GM19035 (cell line): ENCODE results near the gene TIMP1.
"Not testable (repeated sequence)": the region's sequence is repeated elsewhere in the genome, so short reads cannot be mapped to it uniquely, and the experiment has no call there.

Experiments
- ATAC-seq: cut with Tn5 transposase; IDR thresholded peaks from one replicate; pipeline ENCODE4 v1.9.1; 2021; ENCODE audit not compliant: unreplicated experiment

The TIMP1 gene

DNA sequence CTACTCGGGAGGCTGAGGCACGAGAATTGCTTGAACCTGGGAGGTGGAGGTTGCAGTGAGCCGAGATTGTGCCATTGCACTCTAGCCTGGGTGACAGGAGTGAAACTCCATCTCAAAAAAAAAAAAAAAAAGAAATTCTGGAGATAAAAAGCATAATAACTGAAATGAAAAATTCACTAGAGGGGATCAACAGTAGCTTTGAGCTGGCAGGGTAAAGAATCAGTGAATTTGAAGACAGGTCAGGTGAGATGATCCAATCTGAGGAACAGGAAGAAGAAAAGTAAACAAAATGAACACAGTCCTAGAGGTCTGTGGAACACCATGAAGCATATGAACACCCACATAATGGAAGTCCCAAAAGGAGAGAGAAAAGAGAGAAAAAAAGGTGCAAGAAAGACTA, 15.0 kb downstream of the TIMP1 start:
- ATAC-seq, result no peak

DNA sequence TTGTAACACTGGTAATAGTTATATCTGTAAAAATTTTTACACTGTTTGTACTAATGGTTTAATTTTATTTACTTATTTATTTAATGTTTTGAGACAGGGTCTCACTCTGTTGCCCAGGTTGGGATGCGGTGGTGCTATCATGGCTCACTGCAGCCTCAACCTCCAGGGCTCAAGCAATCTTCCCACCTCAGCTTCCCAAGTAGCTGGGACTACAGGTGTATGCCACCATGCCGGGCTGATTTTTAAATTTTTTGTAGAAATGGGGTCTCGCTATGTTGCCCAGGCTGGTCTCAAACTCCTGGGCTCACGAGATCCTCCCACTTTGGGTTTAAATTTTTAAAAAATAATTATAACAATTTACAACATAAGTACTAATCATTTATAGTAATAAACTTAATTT, 20.9 kb downstream of the TIMP1 start:
- ATAC-seq, result not testable (repeated sequence)

DNA sequence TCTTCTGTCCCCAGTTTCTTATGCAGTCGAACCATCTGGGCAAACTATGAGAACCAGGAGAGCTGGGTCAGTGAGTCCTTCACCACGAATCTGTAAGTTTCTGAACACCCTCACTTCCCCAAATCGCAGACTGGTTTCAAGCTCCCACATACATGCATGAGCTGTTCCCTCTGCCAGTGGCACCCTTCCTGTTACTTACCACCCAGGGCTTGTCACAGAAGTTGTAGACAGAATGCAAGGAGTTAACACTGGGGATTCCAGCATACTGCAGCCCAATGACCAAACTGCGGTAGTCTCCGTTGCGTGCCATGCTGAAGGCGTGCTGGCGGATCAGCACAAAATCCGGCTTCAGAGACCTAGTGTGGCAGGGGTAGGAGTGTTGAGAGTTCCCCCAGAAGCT, 22.8 kb downstream of the TIMP1 start:
- no peak for ATAC-seq

DNA sequence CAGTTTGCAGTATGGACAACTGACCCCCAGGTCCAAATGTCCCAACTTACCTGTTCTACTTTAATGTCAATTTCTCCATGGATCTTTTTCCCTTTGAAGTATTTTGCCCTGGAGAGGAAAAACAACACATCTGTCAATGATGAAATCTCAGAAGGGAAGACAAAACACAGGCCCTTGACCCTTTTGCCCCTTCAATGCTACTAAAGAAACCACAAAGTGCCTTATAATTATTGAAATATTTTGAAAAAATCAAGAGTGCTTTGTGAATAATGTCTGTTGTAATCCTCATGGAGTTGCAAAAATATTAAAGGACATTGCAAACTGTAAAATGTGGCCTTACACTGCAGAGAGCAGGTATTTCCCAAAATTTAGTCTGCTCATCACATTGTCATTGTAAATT, 24.9 kb downstream of the TIMP1 start:
- ATAC-seq, result no peak

DNA sequence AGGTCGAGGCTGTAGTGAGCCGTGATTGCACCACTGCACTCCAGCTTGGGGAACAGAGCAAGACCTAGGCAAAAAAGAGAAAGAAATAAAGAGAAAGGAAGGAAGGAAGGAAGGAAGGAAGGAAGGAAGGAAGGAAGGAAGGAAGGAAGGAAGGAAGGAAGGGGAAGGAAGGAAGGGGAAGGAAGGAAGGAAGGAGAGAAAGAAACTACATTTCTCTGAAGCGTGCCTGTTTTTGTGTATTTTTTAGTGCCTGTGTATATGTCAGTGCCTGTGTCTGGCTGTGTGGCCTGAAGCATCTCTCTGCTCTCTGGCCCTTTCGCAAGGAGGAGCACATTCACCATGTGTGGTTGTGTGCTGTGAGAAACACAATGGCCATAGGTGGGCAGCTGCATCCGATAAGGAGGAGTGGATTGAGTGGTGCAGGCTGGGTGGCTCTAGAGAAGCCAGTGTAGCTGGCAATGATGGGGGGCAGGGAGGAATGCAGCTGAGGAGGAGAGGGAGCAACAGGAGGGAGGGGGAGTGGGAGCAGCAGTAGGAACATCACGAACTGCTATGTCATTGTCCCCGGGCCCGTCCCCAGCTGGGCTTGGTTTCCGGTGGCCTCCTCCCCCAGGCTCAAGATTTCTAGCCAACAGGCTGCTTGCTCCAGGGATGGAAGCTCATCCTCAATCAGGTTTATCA, 26.0 kb downstream of the TIMP1 start:
- no peak for ATAC-seq

DNA sequence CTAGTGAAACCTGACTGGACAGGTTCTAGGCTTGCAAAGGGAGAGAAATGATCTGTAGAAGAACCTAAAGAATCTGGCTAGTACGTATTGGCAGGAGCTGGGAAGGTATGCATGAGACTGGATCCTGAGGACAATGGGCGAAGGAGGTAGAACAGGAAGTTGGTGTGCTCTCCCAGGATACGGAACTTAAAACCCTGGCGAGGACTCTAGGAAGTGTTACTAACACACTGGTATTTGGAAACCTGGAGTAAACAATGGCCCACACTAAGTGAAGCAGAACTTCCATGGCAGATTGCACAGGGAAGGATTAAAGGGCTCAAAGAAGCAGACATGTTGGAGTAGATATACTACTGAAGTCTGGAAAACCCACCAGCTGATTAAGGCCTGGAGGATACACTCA, 28.3 kb downstream of the TIMP1 start:
- no peak for ATAC-seq

DNA sequence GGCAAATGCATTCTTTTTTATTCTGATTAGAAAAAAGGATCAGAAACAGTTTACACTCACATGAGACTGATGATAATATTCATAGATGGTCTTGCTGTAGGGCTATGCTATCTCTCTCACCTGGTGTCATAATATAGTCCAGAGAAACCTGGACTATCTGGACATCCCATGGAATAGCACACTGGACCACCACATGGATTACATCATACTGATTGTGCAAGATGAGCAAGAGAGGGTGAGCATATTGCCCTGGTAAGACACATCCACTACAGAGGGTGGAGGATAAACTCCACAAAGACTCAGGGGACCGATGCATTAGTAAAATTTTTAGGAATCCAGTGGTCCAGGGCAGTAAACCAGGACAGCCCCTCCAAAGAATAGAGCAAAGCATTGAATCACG, 29.3 kb downstream of the TIMP1 start:
- no peak for ATAC-seq

DNA sequence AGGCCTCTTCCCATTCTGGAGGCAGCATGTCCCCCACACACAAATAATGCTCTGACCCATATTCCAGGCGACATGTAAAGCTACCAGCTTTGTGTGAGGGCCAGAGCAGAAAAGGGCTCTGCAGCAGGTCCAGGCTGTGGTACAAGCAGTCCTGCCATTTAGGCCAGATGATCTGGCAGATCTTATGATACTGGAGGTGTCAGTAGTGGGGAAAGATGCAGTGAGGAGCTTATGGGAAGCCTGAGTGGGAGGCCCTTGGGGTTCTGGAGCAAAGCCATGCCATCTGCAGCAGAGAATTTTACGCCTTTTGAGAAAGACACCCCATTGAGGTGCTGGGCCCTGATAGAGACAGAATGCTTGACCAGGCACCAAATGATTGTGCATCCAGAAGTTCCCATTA, 29.7 kb downstream of the TIMP1 start:
- no peak for ATAC-seq

DNA sequence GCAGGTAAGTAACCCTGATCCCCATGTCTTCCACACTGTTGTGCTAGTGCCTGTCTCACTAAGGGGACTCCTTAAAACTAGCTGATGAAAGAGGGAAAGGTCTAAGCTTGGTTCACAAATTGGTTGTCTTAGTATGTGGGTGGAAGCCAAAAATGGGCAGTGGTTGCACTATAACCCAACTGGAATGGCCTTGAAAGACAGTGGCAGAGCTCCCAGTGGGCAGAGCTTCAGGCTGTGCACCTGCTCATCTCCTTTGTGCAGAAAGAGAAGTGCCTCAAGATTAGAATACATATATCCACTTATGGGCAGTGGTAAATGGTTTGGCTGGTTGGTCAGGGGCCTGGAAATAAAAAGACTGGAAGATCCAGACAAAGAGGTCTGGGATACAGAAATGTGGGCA, 30.2 kb downstream of the TIMP1 start:
- ATAC-seq, result no peak

DNA sequence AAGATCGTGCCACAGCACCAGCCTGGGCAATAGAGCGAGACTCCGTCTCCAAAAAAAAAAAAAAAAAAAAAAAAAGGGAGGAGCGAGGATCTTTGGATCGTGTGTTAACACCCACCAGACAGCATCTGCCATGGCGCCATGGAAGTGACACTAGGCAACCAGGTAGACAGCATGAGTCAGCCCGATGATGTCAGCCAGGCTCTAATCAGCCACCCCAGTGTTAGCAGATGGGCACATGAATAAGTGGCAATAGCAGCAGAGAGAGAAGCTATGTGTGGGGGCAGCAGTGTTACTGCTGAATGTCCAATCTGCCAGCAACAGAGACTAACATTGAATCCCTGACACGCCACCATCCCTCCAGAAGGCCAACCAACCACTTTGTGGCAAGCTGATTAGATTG, 30.8 kb downstream of the TIMP1 start:
- no peak for ATAC-seq

DNA sequence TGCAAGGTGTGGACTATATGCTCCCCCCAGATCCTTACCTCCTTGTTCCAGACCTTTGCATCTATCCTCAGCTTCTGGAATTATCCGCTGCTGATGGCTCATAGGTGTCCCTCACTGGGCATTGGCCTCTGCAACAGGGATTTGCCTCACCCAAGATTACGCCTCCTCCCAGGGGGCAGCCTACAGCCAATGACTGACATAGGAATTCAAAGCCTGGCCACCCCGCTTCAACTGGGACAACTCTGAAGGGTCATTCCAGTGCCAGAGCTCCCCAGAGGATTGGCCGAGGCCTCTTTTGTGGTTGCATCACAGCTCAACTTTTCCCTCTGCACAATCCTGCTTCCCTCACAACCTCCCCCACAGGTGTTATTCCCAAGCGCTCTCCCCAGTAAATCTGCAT, 32.4 kb downstream of the TIMP1 start:
- no peak for ATAC-seq

DNA sequence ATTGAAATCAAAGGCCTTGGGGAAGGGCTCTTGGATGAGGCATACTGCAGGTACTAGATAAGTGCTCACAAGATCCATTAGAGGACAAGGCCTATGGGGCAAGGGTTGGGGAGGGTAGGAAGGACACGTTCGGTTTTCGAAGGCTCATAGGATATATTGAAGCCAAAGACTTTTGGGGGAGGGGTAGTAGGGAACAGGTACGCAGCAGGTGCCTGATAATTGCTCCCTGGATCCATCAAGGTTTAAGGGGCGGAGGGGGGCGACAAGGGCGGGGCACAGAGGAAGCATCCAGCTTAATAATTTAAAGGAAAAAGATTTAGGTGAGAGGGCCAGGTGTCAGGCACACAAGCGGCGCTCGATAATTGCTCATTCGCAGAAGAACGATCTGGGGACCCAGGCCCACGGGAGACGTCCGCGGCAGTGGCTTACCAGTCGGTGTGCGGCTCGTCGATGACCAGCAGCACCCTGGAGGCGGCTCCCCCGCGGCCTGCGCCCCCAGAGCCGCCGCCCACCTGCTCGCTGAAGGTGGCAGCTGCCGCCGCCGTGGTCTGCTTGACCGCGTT, 36.8 kb downstream of the TIMP1 start:
- ATAC-seq, result no peak

DNA sequence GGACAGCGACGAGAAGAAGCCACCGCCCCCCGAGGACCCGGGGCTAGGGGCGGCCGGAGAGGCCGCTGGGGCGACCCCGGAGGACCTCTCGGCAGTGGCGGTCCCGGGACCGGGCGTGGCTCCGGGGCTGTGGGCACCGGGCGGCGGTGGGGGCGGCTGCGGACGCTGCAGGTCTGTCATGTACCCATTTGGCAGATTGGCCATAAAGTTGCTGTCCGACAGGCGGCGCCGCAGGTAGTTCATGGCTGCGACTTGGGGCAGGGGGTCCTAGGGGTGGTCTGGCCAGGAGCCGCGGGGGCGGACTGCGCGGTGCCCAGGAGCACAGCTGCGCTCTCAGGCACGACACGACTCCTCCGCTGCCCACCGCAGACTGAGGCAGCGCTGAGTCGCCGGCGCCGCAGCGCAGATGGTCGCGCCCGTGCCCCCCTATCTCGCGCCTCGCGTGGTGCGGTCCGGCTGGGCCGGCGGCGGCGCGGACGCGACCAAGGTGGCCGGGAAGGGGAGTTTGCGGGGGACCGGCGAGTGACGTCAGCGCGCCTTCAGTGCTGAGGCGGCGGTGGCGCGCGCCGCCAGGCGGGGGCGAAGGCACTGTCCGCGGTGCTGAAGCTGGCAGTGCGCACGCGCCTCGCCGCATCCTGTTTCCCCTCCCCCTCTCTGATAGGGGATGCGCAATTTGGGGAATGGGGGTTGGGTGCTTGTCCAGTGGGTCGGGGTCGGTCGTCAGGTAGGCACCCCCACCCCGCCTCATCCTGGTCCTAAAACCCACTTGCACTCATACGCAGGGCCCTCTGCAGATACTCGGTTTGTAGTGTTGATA, 37.5 kb downstream of the TIMP1 start, which contains the start of gene SYN1:
TSS of gene SYN1 (minus strand) at position 372 of the 817 bp plus-strand sequence. CDS start at position 243, 129 bp downstream.
- ATAC-seq, result peak; percentile 90

DNA sequence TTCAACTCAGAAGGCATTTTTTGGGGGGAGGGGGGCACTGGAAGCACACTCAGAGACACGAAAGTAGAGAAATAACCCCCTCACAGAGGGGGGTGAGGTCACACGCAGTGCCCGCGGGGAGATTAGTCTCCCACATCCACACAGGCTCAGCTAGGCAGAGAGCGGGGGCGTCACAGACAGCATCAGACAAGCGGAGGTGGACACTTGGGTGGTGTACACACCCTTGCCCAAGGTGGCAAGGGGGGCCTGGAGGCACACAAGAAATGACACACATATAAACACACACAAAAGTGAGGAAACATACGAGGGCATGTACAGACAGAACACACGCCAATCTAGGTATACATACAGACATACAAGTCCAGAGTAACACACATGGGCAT, 38.1 kb downstream of the TIMP1 start:
- no peak for ATAC-seq

DNA sequence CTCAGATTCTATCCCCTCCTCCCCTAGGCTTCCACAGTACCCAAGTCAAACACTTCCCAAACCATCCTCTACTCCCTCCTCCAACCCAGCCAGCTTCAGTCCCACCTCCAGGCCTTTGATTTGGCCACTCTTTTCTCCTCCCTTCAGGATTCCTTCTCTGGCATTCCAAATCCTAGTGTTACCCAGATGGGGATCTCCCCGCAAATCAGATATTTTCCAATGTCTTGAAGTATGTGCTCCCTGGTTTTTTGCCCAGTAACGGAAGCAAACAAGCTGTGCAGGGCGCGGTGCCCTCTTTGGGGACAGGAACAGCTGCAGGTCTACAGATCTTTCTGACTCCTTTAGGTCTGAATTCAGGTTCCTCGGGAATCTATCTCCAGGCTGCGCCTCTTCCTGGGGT, 39.6 kb downstream of the TIMP1 start:
- ATAC-seq, result no peak

DNA sequence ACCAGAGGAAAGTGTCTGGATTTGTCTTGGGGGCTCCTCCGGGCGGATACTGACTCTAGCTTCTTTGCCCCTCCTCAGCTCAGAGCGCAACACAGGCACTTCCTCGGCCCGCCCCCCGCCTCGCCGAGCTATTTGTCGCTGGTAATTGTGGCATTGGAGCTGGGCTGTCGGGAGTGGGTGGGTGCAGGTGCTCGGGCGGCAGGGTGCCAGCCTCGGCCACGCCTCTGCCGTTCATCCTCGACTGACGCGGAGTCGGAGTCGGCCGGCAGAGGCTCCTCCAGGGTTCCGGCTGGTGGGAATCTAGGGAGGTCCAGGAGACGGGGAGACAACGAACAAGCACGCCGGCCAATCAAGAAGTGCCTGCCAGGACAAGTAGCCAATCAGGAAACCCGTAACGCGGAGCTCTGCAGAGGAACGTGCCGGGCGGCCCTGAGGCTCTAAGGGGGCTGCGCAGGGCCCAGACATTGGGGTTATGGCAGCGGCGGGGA, 41.3 kb downstream of the TIMP1 start:
- no peak for ATAC-seq

DNA sequence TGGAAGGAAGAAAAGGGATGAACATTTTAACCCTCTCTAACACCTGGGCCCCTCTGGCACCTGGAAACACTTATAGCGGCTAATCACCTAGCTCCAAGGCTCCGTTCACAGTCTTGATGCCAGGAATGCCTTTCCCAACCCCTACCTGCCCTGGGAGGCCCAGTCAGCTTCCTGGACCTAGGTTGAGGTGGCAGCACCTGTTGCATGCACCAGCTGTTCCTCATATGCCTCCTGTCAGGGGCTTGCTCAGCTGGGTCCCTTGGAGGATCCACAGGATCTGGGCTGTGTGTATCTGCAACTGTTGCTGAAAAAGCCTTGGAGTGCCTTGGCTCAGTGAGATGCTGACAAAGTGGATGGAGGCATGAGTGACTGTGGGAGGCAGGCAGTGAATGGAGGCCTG, 43.1 kb downstream of the TIMP1 start:
- ATAC-seq, result no peak

DNA sequence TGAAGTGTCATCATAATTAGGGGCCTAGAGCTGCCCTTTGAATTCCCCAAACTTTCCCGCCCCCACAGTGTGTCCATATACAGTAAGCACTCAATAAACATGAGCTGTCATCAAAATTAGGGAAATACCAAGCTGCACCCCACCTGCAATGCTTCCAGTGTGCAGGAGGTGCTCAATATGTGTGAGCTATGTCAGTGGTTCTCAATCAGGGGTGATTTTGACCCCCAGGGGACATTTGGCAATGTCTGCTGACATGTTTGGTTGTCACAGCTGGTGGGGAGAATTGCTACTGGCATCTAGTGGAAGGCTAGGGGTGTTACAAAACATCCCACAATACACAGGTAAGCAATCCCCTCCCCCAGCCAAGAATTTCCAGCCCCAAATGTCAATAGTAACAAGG, 46.7 kb downstream of the TIMP1 start:
- no peak for ATAC-seq

DNA sequence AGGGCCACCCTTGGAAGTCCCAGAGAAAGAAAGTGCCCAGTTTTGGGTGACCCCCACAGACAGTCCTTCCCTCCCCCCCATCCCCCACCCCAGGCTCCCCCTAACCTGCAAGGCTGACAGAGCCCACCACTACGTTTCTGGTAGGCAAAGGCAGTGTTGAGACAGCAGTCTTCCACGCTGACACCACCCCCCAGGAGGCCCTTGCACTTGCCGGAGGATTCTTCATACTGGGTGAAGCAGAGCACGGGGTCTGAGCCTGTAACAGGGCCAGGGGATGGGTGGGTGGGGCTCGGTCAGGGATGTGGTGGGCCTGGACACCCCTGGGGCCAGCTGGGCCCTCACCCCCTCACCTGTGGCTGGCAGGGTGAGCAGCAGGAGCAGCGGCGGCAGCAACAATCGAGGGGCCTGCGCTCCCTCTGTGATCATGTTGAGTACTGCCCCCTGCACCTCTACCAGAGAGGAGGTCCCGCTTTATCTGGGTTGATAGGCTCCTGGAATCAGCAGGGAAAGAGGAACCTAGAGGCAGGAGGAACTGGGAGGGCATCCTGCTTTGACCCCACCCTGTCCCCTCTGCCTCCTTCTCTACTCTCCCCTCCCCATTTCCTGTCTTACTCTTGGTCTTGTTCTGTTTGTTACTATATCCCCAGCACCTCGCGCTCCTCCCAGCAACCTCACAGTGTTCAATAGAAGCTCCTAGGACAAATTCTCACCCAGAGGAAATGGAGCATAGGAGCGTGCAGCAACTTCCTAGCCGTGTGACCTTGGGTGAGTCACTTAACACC, 47.4 kb downstream of the TIMP1 start, which contains the start of gene CFP:
TSS of gene CFP (minus strand) at position 512 of the 782 bp plus-strand sequence. CDS start at position 426, 86 bp downstream.
- ATAC-seq, result no peak

DNA sequence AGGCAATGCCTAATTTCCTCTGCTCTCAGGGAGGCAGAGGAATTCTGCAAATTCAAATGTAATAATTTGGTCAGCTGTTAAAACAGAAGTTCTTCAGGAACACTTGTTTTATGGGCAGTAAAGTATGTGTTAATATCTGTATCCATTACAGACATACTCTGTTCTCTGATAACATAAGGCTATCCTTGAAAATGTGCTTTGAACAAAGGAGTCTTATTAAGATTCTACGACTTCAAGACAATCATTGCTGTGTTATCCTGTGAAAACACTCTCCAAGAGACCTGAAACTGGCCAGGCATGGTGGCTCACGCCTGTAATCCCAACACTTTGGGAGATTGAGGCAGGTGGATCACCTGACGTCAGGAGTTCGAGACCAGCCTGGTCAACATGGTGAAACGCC, 49.4 kb downstream of the TIMP1 start:
- no peak for ATAC-seq

DNA sequence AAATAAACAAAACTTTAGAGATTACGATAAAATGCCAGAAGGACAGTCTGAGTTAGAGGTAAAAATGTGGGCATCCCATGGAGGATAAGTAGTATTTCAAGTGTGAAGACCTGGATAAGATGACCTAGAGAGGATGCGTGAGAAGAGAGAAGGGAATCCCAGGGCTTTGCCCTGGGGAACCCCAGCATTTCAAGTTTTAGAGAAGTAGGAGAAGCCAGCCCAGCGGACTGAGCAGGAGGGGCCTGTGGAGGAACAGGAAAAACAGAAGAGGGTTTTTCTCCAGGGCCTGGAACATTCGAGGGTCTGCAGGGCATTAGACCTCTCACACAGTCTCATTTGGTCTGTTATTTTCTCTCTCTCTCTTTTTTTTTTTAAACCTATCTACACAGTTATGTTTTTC, 50.4 kb downstream of the TIMP1 start:
- ATAC-seq, result no peak
